Measurements from ENCODE around the gene WWOX. TPM values are rescaled to one million over a fixed set of nuclear protein-coding genes. Genes with fewer than 3 reads are reported as not detected.
A peak's percentile ranks its signal among the peaks of the same experiment; 100 is the strongest.

The WWOX gene
- total RNA-seq, 1 donor, result 8.2 TPM

GRCh38 chr16:78460428-78460827 is 361.0 kb downstream of the WWOX start:
- TF ChIP-seq CTCF (IDR thresholded peaks at IDR 0.05; ENCODE audit: insufficient read depth, low read depth, low read length), result no peak
- DNase-seq (ENCODE audit: low read depth), result no peak
- H3K4me3 ChIP-seq (ENCODE audit: low read depth, low read length), result no peak overlapping the region

- no peak overlapping the region for H3K4me3 ChIP-seq (ENCODE audit: low read depth, low read length)
- no peak for DNase-seq (ENCODE audit: low read depth)
- TF ChIP-seq CTCF (IDR thresholded peaks at IDR 0.05; ENCODE audit: insufficient read depth, low read depth, low read length), result no peak
Measured at GRCh38 chr16:78461087-78461486, 361.6 kb downstream of the WWOX start.

- peak; percentile 60 for DNase-seq (ENCODE audit: low read depth)
- H3K4me3 ChIP-seq (ENCODE audit: low read depth, low read length), result no peak overlapping the region
- TF ChIP-seq CTCF (IDR thresholded peaks at IDR 0.05; ENCODE audit: insufficient read depth, low read depth, low read length), result no peak
Measured at GRCh38 chr16:78461496-78462287, 362.2 kb downstream of the WWOX start.

- H3K4me3 ChIP-seq (ENCODE audit: low read depth, low read length), result no peak overlapping the region
- no peak for DNase-seq (ENCODE audit: low read depth)
- no peak for TF ChIP-seq CTCF (IDR thresholded peaks at IDR 0.05; ENCODE audit: insufficient read depth, low read depth, low read length)
Measured at GRCh38 chr16:78462288-78463208, 363.1 kb downstream of the WWOX start.

- TF ChIP-seq CTCF (IDR thresholded peaks at IDR 0.05; ENCODE audit: insufficient read depth, low read depth, low read length), result no peak
- no peak for DNase-seq (ENCODE audit: low read depth)
- no peak overlapping the region for H3K4me3 ChIP-seq (ENCODE audit: low read depth, low read length)
Measured at GRCh38 chr16:78463591-78463990, 364.1 kb downstream of the WWOX start.

GRCh38 chr16:78464833-78465232 is 365.4 kb downstream of the WWOX start:
- no peak for DNase-seq (ENCODE audit: low read depth)
- TF ChIP-seq CTCF (IDR thresholded peaks at IDR 0.05; ENCODE audit: insufficient read depth, low read depth, low read length), result no peak
- no peak overlapping the region for H3K4me3 ChIP-seq (ENCODE audit: low read depth, low read length)
